ENCODE data around the gene MYO1C.

DNA sequence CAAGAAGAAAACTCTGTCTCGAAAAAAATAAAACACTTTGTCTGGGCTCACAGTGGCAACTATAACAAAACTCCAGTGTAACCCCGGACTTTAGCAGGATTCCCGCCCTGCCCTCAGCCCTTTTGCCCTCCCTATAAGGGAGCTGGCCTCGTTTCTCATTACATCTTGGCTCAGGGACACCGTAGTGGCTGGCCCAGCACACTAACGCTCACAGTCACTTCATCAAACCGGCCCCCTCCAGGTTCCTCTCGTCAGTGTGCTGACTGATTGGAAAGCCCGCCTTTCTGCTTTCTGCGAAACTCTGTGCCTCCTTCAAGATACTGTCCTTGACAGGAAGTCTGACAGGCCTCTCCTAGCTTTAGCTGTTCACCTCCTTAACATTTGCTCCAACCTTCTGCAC is 11.2 kb upstream of the MYO1C start:
- TF ChIP-seq, protein P1, sequence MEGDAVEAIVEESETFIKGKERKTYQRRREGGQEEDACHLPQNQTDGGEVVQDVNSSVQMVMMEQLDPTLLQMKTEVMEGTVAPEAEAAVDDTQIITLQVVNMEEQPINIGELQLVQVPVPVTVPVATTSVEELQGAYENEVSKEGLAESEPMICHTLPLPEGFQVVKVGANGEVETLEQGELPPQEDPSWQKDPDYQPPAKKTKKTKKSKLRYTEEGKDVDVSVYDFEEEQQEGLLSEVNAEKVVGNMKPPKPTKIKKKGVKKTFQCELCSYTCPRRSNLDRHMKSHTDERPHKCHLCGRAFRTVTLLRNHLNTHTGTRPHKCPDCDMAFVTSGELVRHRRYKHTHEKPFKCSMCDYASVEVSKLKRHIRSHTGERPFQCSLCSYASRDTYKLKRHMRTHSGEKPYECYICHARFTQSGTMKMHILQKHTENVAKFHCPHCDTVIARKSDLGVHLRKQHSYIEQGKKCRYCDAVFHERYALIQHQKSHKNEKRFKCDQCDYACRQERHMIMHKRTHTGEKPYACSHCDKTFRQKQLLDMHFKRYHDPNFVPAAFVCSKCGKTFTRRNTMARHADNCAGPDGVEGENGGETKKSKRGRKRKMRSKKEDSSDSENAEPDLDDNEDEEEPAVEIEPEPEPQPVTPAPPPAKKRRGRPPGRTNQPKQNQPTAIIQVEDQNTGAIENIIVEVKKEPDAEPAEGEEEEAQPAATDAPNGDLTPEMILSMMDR (IDR thresholded peaks at IDR 0.05) = no peak
- TF ChIP-seq POLR2A (IDR thresholded peaks at IDR 0.05) = no peak

All from Peyer's patch (tissue), 4 donors.